NCI-H187 treated with DMSO at 0.1 percent for 48 hours (cell line): ENCODE results near the gene TNXB.
"Not testable (repeated sequence)": the region's sequence is repeated elsewhere in the genome, so short reads cannot be mapped to it uniquely, and the experiment has no call there.

Experiments used
- DNase-seq: peaks from one replicate; lab custom pipeline; 2025; lab: John Stamatoyannopoulos, UW

Gene TNXB

DNA sequence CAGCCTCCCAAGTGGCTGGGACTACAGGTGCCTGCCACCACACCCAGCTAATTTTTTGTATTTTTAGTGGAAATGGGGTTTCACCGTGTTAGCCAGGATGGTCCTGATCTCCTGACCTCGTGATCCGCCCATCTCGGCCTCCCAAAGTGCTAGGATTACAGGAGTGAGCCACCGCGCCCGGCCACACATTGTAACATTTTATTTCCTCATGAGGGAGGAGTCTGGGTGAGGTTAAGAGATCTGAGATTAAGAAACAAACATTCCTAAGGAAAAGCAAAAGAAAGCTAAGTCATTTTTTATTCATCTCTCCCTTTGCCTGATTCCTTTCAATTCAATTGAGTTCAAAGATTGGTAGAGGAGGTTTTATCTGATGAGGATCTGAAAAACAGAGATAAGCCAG, 35.1 kb upstream of the TNXB start:
- DNase-seq: not testable (repeated sequence)

DNA sequence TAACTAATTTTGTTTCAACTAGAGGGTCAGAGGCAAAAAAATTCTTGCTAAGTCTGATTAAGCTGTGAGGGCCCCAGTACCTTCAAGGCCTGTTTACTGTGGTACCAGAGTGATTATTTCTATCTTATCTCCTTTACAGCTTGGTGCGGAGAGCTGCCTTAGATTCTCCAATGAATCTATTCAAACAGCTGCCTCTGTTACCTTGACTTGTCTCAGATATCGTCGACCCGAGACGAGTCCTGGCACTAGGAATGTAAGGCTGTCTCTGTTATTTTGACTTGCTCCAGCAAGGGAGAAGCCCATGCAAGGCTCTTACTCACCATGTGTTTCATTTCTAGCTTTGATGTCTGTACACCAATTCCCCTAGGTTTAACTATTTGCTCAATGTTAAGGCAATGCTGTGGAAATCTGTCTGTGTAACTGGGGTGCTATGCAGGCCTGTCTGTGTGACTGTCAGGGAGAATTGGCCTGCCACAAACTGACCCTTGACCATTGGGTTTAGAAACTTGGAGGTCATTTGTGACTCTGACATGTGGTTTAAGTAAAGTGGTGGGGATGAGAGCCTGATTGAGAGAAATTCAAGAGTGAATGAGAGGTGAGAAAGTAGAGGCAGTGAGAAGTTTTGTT, 31.4 kb upstream of the TNXB start:
- DNase-seq: no peak

DNA sequence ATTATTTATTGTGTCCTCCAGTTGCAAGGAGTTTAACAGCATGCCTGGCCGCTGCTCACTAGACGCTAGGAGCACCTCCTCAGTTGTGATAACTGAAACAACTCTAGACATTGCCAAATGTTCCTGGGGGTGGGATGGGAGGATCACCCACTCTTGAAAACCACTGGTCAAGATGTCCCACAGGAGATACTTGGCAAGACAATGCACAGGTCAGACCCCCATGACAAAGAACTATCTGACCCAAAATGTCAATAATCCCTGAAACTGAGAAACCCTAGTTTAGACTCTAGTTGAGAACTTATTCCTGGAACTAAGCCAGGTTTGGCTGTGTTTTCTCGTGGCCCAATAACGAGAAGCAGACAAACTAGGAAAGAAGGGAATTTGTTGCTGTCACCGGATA, 30.5 kb upstream of the TNXB start:
- no peak for DNase-seq

DNA sequence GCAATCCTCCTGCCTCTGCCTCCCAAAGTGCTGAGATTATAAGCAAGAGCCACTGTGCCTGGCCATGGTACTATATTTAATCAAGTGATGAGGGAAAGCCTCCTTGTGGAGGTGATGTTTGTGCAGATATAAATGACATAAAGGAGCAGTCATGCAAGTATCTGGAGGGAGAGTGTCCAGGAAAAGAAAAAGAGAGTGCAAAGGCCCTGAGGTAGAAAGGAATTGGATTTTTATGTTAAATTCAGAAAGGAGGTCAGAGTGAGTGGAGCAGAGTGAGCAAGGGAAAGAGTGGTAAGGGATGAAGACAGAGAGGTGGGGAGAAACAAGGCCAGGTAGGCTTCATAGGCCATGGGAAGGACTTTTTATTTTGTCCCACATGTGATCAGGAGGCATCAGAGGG, 28.3 kb upstream of the TNXB start:
- DNase-seq: no peak

DNA sequence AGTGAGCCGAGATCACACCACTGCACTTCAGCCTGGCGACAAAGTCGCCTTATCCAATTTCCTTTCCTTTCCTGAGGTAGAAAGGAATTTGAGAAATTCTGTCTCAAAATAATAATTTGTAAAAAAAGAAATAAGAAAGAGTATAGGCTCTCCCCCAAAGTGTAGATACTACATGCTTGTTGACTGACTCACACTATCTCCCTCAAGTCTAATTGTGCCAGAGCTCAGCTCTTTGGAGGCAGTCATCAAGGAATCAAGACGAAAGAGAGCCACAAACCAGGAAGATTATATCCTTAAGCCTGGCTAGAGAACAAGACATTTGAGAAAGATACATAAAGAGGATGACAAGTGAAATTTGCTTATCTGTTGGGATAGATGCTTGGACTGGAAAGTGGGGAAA, 24.6 kb upstream of the TNXB start:
- DNase-seq: no peak

DNA sequence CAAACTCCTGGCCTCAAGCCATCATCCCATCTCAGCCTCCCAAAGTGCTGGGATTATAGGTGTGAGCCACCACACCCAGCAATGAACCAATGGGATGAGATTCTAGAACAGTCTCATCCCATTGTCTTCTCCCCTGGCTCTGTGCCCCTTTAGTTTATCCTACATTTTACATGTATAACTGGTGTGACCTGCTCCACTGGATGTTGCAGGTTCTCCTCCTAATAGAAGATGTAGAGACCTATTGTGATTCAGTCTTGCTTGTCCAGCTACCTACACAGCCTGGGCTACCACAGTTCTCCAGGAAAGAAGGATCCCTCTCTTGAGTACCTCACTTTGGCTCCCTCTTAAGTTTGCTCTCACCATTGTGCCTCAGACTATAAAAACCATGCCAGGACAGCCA, 23.0 kb upstream of the TNXB start:
- DNase-seq: no peak

DNA sequence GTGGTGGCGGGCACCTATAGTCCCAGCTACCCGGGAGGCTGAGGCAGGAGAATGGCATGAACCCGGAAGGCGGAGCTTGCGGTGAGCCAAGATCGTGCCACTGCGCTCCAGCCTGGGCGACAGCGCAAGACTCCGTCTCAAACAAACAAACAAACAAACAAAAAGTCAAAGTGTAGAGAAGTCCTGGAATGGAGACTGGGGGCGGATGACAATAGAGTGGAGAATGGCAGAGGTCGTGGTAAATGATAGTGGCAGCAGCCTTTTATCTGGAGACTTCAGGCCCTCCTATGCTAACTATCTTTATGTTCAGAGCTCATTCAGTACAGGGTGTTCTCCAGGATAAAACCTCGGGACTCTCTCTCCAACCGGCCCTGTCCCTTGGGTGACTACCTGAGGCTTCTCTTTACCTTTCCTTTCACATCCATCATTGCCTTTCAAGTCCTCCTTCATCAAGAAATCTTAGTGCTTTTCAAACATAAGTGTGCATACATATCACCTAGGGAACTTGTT, 22.4 kb upstream of the TNXB start:
- DNase-seq: no peak

DNA sequence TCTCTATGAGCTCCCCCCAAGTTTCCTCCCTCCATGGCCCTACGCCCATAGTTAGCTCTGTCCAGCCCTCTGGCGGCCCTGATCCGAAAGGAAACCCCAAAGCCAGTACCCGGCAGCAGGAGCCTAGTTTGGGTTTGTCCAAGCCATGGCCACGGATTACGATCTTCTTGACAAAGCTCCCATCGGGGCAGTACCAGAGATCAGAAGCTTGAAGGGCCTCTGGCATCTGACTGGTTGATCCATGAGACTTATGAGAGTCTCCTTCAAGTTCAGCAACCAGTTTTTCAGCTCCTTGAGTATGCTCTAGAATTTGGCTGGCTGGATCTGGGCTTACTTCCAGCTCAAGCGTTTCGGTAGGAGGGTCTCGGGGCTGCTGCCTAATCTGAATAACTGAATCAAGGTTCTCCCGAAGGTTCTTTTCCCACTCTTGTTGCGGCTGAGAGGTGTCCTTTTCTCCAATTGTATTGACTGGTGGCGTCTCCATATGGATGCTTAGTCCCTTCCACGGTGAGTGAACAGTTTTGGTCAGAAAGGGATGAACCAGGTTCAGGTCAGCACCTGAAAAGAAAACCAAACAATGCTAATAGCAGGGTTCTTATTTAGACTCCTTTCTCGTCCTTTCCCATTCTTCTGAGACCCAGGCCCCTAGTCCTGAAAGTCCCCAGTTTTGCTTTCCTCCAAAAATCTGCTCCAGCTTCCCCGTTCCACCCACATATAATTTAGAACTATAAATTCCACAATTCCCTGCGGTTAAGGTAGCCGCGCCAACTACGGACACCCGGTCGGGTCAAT, 20.4 kb upstream of the TNXB start:
- DNase-seq: no peak

DNA sequence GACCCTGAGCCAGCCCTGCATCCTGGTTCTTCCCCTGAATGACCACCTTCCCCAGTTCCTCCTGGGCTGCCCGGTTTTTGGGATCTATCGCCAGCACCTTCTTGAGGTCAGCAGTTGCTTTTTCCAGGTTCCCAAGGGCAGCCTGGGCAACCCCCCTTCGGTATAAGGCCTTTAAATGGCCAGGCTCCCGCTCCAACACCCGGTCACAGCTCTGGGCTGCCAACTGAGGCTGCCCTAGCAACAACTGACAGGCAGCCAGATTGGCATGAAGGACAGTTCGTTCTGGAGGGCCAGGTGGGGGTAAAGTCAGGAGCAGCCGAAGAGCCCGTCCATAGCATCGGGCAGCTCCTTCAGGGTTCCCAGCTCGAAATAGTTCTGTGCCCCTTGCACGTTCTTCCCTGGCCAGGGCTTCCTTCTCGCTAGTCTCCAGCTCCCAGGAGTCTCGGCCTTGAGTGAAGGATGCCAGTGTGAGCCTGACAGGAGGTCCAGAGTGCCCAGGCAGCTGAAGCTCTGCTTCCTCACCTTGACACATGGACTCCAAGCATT, 19.7 kb upstream of the TNXB start:
- no peak for DNase-seq

DNA sequence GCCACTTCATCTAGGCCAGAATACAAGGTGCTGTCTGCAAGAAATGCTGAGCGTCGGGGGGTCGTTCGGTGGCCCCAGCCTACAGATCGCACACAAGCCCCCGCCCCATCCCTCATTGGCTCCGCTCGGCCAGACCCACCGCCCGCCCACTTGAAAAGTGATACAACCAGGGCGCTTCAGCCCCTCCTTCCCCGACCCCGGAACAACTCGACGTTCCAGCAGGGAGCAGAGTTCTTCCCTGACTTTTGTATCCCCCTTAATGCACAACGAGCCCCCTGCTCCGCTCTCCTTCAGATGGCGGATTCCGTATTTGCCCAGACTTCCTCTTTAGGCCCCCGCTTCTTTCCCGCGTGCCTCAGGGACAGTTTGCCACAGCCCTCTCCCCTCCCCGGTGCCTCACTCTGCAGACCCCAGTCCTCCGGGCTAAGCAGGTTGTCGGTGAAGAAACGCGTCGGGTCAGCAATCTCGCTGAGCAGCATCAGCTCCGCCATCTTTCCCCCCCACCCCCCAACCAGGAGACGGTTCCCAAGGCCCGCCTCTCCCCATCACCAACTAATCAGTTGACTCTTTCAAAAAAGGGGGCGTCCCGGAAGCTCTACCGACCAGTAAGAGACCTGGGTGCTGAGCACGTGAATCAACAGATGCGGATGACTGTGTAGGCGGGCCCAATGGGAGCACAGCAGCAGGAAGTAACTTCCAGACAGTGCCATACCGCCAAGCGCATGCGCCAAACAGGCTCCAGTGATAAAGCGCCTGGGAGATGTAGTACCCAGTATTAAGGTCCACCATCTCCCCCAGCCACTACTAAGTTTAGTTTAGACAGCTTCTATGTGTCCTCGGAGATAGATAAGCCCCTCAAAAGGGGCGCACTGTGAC, 18.8 kb upstream of the TNXB start, which contains the start of gene ATF6B:
Gene ATF6B (minus strand): TSS at position 530 of the 876 bp plus-strand sequence. CDS start 39 bp downstream, at position 491.
- DNase-seq: peak; percentile 96

DNA sequence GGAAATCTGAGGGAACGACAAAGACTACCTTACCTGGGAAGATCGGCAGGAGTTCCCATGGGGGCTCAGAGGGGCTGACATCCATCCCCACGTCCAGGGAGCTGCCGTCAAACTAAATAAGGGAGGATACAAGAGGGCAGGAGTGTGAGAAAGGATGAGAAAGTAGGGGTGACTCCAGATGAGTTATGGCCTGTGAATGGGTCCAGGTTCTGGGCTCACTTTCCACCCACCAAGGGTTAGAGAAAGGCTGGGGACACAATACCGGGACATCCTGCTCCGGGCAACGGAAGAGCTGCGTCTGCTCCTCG, 18.2 kb upstream of the TNXB start:
- DNase-seq: no peak

DNA sequence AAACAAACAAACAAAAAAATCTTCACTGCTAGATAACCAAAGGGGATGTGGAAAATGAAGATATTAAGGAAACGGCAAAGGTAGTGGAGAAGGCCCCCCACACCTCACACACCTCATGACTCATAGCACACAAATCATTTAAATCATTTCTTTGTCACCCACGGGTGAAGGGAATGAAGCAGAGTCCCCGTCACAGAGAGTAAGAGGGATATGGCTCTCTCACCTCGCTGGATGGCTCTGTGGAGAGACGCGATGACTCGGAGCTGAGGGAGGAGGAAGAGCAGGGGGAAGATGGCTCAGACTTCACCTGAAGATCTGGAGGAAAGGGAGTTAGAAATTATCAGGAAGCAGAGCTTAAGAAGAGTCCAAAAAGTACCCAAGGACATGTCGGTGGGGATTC, 17.7 kb upstream of the TNXB start:
- no peak for DNase-seq

DNA sequence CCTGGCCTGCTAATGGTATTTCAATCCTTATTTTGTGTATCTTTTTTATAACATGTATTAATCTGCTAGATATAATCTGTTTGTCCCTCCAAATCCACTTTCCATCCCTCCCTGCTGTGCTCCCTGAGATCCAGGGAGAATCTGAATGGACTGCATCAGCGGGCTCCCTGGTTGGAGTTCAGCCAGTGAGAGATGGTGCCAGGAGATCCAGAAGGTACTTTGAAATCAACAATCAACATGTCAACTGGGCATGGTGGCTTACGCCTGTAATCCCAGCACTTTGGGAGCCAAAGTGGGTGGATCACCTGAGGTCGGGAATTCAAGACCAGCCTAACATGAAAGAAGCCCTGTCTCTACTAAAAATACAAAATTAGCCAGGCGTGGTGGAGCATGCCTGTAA, 14.5 kb upstream of the TNXB start:
- DNase-seq: no peak

DNA sequence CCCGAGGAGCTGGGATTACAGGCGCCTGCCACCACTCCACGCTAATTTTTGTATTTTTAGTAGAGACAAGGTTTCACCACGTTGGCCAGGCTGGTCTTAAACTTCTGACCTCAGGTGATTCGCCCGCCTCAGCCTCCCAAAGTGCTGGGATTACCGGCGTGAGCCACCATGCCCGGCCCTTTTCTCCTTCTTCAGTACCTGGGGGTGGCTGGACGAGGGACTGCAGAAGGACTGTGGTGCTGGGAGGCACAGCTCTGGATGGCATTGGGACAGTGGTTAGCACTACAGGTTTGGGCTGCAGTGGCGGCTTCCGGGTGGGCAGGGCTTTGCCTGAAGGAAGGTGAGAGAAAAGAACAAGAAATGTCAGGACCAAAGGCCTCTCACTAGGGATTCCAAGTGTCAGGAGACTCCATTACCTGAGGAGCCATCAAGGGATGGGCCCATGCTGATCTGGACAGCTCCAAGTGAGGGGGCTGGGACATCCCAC, 11.5 kb upstream of the TNXB start:
- DNase-seq: no peak

DNA sequence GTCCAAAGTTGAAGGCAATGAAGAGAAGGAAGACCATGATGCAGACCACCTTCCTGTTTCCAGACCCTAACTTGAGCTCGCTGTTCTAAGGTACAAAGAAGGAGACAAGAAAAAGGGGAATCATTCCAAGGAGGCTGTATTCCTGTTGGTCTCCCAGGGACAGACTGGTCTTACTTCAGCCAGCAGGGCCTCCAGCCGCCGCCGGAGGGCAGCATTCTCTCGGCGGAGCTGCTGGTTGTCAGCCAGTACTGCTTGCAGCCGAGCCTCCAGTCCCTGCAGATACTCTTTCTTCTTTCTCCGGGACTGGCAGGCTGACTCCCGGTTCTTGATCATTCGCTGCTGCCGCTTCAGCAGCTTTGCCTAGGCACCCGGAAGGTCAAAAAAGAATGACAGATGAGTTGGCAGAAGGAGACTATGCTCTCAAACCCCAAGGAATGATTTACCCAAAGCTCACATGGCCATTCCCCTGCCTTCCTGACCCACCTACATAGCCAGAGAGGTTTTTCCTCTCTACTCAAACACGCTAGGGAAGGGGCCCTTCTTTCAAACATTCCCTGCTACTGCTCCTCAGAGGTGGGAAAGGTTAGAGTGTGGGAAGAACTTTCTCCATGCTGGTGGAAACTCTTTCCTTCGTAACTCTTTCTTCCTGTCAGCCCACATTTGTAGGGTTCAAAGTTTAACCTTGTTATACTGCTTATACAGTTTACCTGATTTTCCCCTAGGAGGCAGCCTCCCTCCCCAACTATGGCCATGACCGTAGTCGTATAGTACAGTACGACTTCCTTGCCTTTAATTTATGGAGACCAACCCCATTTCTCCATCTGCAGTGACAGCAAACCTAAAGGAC, 9.9 kb upstream of the TNXB start:
- DNase-seq: no peak

DNA sequence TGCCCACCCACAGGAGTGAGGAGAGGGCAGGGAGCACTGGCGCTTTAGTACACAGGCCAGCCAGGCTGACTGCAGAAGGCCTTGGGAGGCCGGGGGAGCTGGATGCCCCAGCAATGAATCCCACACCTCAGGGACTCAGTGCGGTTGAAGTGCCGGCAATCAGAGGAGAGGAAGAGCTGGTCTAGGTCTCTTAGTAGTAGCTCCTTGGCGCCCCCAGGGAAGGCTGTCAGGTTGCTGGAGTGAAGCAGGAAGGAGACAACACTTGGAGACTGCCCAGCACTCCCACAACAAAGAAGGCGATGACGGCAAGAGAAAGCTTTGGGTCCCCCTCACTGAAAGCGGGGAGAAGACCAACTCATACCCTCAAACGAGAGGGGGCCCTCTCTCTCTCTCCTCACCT, 8.3 kb upstream of the TNXB start:
- no peak for DNase-seq

DNA sequence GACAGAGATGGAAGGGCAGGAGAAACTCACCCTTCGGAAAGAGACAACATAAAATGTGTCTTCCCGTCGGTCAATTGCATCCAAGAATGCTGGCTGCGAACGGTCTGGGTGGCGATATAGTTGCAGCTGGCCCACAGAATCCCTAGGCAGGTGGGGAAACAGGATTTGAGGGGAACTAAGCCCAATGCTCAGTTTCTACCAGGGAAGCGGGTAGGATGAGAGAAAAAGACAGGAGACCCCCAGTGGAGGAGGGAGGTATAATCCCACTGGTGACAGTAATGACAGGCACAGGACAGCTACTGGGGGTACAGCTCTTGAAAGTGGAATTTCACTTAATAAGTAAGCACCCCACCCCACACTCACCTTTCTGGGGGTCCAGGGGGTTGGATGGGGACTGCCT, 7.5 kb upstream of the TNXB start:
- no peak for DNase-seq

DNA sequence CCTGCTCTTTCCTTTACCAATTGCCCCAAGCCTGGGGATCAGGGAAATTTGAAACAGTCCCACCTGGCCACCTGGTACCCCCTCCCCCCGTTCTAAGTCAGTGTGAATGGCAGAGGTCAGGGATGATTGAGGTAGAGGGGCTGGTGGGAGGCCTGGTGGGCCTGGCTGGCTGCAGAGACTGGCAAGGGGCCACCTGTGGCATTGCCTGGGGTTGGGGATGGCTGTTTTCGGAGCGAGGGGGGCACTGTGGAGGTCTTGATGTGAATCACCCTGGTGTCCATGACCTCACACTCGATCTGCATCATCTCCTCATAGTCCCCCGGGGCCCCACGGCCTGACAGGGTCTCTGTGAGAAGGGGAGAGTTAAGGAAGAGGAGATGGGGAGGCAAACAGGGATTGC, 6.5 kb upstream of the TNXB start:
- DNase-seq: no peak

DNA sequence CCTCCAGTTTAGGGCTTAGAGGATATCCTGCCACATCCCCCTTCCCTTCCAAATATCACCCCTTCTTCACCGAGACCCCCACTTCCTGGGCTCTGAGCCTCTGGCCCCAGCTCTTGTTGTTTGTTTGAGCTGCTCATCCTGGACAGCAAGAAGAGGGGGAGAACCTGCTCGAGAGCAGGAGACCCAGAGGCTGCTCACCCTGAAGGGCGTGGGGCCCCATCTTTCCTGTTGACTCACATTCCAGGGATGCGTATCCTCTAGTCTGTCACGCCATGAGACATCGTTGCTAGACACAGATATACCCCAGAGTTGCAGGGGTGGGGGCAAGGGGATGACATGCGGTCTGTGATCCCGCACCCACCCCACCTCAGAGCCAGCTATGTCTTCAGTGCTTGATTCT, 5.7 kb upstream of the TNXB start:
- DNase-seq: no peak

DNA sequence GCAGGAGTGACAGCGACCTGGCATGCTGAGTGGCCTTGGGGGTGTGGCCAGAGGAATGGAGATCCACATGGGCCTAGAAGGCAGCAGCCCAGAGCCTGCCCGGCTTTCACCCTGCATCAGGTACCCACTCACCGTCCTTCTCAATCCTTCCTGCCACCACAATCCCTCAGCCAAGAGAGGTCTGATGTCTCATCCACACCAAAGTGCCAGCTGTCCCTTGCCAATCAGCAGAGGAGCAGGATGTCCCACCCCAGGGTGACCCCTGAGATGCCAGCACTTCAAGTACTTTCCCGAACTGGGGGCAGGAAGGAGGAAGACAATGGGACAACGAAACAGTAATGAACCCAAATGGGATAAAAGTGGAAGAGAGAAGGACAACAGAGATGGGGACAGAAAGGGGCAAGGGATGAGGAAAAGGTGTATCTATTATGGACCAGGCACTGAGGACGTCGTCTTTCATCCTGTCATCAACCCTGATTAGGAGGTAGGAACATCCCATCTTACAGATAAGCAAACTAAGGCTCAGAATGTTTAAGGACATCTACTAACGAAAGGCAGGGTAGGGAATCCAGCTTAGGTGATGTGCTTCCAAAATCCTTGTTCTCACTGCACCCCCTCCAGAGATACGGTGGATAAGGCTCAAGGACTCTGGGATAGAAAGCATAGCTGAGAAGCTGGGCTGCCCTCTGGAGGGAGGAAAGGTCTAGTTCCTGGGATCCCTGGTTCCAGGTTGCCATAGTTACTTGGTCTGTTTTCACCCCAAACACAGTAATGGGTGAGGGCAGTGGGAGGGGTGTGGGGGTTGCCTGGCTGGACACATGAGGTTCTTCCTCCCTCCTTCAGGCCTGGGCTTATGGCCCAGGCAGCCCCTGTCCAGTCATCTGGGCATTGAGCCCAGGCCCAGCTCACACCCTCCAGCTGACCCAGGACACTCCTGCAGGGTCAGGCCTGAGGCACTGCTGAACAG, 4.5 kb upstream of the TNXB start:
- no peak for DNase-seq
